Measurements from ENCODE around the gene HGFAC. TPM values are rescaled to one million over a fixed set of nuclear protein-coding genes. Genes with fewer than 3 reads are reported as not detected.

The HGFAC gene
- total RNA-seq, 1 experiment from 2014 or later, result 0.28 TPM

- TF ChIP-seq CTCF (IDR thresholded peaks at IDR 0.05; ENCODE audit: unreplicated experiment), result no peak
- Mint-ChIP-seq H3K27me3 (ENCODE audit: insufficient read depth, unreplicated experiment) (no peaks in the 10 kb centered on the region), H3K4me3 (ENCODE audit: unreplicated experiment) (no peak overlapping the region), H3K36me3 (ENCODE audit: insufficient read depth, unreplicated experiment) (peaks cover 62% of the 10 kb centered on the region), H3K27ac (ENCODE audit: low read depth, unreplicated experiment) (peak overlapping the region; percentile 46), H3K4me1 (ENCODE audit: insufficient read depth, unreplicated experiment) (no peaks in the 10 kb centered on the region), H3K9me3 (ENCODE audit: unreplicated experiment) (no peaks in the 10 kb centered on the region)
- no peak for DNase-seq (ENCODE audit: unreplicated experiment)
- ChIA-PET CTCF (interaction anchor here (1.1 to 1.9 kb wide), 2 partner anchors 10 to 64 kb away, joined by 6 to 8 read pairs; no protein-coding TSS in a partner anchor), POLR2A (interaction anchor here (1.0 to 1.5 kb wide), 2 partner anchors 11 to 31 kb away, joined by 3 to 4 read pairs; no protein-coding TSS in a partner anchor)
- intact Hi-C loops (cut with micrococcal nuclease), result no loop called here
- BruUV-seq (replicated peaks), result no TSS peak
Measured at GRCh38 chr4:3417448-3417847, 24.3 kb upstream of the HGFAC start.

GRCh38 chr4:3418029-3418762 lies 23.6 kb upstream of the HGFAC start:
- Mint-ChIP-seq H3K27ac (ENCODE audit: low read depth, unreplicated experiment) (peak overlapping the region; percentile 46), H3K27me3 (ENCODE audit: insufficient read depth, unreplicated experiment) (no peaks in the 10 kb centered on the region), H3K4me3 (ENCODE audit: unreplicated experiment) (no peak overlapping the region), H3K4me1 (ENCODE audit: insufficient read depth, unreplicated experiment) (no peaks in the 10 kb centered on the region), H3K9me3 (ENCODE audit: unreplicated experiment) (no peaks in the 10 kb centered on the region), H3K36me3 (ENCODE audit: insufficient read depth, unreplicated experiment) (peaks cover 62% of the 10 kb centered on the region)
- no TSS peak for BruUV-seq (replicated peaks)
- CTCF ChIA-PET, result interaction anchor here (0.5 to 1.9 kb wide), 3 partner anchors 10 to 1508 kb away, joined by 3 to 8 read pairs (median 6); no protein-coding TSS in a partner anchor
- TF ChIP-seq CTCF (IDR thresholded peaks at IDR 0.05; ENCODE audit: unreplicated experiment), result no peak
- POLR2A ChIA-PET, result interaction anchor here (1.0 to 1.5 kb wide), 3 partner anchors 11 to 32 kb away, joined by 3 to 4 read pairs (median 4); no protein-coding TSS in a partner anchor
- intact Hi-C loops (cut with micrococcal nuclease), result no loop called here
- no peak for DNase-seq (ENCODE audit: unreplicated experiment)

GRCh38 chr4:3419836-3420605 lies 21.7 kb upstream of the HGFAC start:
- ChIA-PET CTCF (interaction anchor here (0.5 kb wide), 1 partner anchor 25 kb away, joined by 3 read pairs; no protein-coding TSS in a partner anchor), POLR2A (no interaction called here)
- Mint-ChIP-seq H3K27me3 (ENCODE audit: insufficient read depth, unreplicated experiment) (no peaks in the 10 kb centered on the region), H3K27ac (ENCODE audit: low read depth, unreplicated experiment) (no peak overlapping the region), H3K9me3 (ENCODE audit: unreplicated experiment) (no peaks in the 10 kb centered on the region), H3K36me3 (ENCODE audit: insufficient read depth, unreplicated experiment) (peaks cover 69% of the 10 kb centered on the region), H3K4me1 (ENCODE audit: insufficient read depth, unreplicated experiment) (no peaks in the 10 kb centered on the region), H3K4me3 (ENCODE audit: unreplicated experiment) (no peak overlapping the region)
- intact Hi-C loops (cut with micrococcal nuclease), result no loop called here
- TF ChIP-seq CTCF (IDR thresholded peaks at IDR 0.05; ENCODE audit: unreplicated experiment), result no peak
- no TSS peak for BruUV-seq (replicated peaks)
- no peak for DNase-seq (ENCODE audit: unreplicated experiment)

- H3K4me3 Mint-ChIP-seq (ENCODE audit: unreplicated experiment), result no peak overlapping the region
- ChIA-PET CTCF (interaction anchor here (0.5 kb wide), 1 partner anchor 25 kb away, joined by 3 read pairs; no protein-coding TSS in a partner anchor), POLR2A (no interaction called here)
- no peak for DNase-seq (ENCODE audit: unreplicated experiment)
- peaks cover 68% of the 10 kb centered on the region for H3K36me3 Mint-ChIP-seq (ENCODE audit: insufficient read depth, unreplicated experiment)
- H3K9me3 Mint-ChIP-seq (ENCODE audit: unreplicated experiment), result no peaks in the 10 kb centered on the region
- no peak for TF ChIP-seq CTCF (IDR thresholded peaks at IDR 0.05; ENCODE audit: unreplicated experiment)
- no peak overlapping the region for H3K27ac Mint-ChIP-seq (ENCODE audit: low read depth, unreplicated experiment)
- intact Hi-C loops (cut with micrococcal nuclease), result no loop called here
- H3K27me3 Mint-ChIP-seq (ENCODE audit: insufficient read depth, unreplicated experiment), result no peaks in the 10 kb centered on the region
- H3K4me1 Mint-ChIP-seq (ENCODE audit: insufficient read depth, unreplicated experiment), result no peaks in the 10 kb centered on the region
- BruUV-seq (replicated peaks), result no TSS peak
Measured at GRCh38 chr4:3420606-3420955, 21.2 kb upstream of the HGFAC start.

All from MCF 10A (cell line).